Stimulated activated CD4-positive, alpha-beta T cell treated with anti-CD3 and anti-CD28 coated beads, Interleukin-1b, Interleukin-23, amount 100 ng/mL, for 1 hour (primary cell): ENCODE measurements around the gene PDE4D.

Source experiments
- DNase-seq, 2 donors: peaks; one replicate each; pipeline ENCODE4 v3.0.0-alpha.2; 2020; ENCODE audit warnings: low read depth in 2 of 2

The PDE4D gene

GRCh38 chr5:59257488-59258400 is 635.8 kb downstream of the PDE4D start:
- no peak for DNase-seq

DNA sequence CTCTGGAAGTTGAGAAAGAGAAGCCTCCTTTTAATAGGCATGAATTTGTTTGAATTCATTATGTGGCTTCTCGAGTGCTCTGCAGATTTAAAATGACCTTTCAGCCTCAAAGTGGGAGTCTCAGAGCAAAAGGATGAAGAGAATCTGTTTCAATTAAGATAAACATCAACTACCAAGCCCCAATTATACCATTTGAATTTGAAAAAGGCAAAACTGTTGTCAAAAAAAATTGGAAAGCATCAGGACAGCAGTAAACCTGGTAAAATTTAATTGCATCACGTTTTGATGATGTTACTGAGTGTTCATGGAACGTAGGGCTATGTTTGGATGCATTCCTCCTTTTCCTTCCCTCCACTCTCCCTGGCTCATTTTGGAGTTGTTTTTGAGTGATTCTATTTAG is 637.2 kb downstream of the PDE4D start:
- no peak for DNase-seq

DNA sequence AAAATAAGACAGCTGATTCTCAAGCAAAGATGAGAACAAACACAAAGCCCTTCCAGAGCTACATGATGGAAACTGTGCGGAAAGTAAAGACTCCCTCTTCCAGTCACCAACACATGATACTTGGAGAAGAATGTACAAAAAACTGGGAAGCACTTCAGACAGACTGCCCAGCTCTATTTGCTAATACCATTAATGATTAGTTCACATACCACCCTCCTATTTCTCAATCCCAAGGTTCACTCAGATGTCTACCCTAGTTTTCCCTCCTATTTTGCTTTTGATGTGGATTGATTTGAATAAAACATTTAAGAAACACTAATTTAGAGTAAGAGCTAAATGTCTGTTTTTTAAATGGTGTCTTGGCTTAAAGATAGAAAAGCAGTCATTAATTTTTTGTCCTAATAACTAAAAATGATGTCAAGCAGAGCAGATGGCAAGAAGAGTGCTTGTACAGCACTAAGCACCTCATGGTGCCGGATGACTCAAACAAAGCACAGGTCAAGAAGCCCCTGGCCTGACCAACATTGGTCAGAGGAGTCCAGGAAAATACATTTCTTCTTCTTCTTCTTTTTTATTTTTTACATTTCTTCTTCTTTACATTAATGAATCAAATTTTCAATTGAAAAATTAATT is 639.4 kb downstream of the PDE4D start:
- no peak for DNase-seq

GRCh38 chr5:59253625-59254024 is 639.9 kb downstream of the PDE4D start:
- no peak for DNase-seq

GRCh38 chr5:59251627-59252026 is 641.9 kb downstream of the PDE4D start:
- DNase-seq = no peak

DNA sequence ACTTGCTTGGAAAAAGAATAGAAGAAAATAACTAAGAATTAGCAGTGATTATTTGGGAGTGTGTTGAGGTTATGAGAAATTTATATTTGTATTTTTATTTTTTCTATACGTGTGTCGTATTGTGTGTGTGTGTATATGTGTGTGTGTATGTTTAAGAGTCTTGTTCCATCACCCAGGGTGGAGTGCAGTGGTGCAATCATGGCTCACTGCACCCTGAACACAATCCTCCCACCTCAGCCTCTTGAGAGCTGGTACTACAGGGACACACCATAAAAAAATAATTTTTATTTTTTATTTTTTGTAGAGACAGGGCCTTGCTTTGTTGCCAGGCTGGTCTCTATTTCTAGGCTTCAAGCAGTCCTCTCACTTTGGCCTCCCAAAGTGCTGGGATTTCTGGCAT is 643.8 kb downstream of the PDE4D start:
- DNase-seq = no peak

DNA sequence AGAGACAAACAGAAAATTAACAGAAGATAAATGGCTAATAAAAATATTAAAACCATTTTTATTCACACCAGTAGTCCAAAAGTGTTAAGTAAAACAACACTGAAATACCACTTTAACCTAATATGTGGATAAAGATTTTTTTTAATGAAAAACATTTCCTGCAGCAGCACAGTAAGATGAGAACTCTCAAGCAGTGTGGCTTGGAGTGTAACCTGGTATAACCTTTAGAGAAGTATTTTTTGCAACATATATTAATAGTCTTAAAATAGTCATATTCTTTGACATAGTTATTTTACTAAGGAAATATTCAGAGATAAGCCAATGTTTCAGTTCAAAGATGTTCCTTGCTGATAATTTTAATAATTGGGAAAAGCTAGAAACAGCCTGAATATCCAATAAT is 644.4 kb downstream of the PDE4D start:
- no peak for DNase-seq

DNA sequence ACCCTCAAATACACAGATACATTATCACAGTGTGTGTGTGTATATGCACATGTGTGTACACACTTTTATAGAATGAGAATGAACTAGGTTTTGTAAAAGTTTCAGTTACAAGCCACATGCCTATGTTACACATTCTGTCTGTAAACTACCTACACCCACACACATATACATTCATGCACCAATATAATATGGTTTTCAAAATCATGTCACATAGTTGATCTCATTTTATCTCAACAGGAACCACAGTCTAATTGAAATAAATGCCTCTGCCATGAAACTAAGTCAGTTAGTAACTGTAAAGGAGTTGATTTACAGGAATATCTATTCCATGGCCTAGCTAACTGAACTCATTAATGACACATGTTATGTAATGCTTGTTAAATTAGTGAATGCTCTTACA is 646.6 kb downstream of the PDE4D start:
- no peak for DNase-seq

DNA sequence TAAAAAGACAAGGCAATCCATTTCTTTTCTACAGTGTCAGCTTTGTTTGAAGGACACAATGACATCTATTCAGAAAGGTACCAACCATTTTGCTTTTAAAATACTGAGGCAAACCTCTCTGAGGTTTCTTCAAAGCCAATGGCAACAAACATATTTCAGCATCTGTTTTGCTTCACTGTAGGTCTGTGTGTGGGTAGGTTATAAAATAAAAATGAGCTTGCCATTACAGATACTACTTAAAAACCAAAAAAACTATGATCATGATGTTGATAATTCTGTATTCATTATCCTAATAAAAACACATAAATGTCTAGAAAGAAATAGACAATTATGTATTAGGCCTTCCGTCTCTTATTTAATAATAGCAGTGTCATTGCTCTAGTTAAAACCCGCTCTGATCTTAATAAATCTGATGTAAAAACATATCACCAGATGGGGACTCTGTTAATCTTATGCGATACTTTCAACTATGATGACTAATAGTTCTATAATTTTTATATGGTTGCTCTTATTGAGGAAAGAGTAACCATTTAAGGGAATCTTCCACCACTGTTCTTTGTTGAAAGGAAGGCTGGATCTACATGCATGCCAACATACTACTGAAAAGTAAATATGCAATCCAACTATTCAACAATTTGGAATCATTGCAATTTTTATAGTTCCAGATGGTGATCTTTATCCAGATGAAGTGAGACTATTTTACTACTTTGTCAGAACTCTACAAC is 647.2 kb downstream of the PDE4D start:
- DNase-seq = no peak

DNA sequence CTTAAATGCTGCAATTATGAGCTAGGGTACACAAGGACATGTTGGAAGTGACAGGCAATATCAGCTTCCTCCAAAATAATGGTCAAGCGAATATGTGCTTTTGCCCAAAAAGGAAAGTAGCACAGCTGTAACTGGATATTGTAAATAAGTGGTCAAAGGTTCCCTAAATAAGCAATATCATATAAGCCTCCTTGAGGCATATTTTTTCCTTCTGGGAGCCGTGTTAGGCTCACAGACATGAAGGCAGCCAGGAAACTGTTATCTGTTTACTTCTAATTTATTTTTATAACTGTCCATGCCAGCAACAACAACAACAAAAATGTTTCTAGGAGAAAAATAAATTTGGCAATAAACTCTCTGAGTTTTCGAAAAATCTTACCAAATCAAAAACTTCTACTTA is 648.3 kb downstream of the PDE4D start:
- DNase-seq = no peak

DNA sequence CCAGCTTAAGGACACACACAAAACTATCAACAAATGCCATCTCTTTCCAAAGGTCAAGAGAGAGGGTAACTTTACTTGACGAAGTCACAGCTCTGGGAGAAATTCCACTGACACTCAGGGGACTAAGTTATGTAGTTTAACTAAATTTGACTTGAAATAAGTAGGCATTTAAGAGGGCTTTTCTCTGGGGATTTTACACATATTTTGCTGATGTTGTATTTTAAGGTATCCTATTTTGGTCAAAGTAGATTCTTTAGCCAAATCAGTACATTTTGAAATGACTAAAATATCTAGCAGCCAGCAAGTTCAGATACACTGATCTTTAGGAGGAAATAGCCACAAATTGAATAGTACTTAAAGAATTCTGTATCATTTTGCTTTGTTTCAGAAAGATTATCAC is 652.0 kb downstream of the PDE4D start:
- no peak for DNase-seq

DNA sequence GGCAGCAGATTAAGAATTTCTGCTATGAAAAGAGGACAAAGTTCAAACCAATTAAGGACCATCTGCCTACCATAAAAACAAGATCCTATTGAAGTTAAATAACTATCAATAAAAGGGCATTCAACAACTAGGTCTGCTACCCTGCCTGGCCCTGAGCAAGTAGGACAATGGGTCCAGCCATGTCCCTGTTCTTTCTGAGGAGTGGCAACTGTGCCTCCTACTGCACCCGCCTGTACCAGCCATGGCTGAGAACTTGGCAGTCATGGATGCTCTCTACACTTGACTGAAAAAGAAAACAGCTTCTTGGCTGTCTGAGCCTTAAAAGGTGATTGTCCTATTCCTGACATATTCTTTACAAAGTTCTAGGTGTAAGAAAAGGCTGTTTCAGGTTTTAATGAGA is 652.4 kb downstream of the PDE4D start:
- DNase-seq = no peak

GRCh38 chr5:59238126-59238902 is 655.2 kb downstream of the PDE4D start:
- no peak for DNase-seq

GRCh38 chr5:59236986-59237385 is 656.5 kb downstream of the PDE4D start:
- DNase-seq = no peak

GRCh38 chr5:59236448-59236847 is 657.1 kb downstream of the PDE4D start:
- no peak for DNase-seq

GRCh38 chr5:59234236-59234635 is 659.3 kb downstream of the PDE4D start:
- no peak for DNase-seq

- DNase-seq = no peak
Observed at GRCh38 chr5:59231221-59231931, 662.1 kb downstream of the PDE4D start.

GRCh38 chr5:59222687-59223511 is 670.6 kb downstream of the PDE4D start:
- DNase-seq = no peak

- DNase-seq = no peak
Observed at GRCh38 chr5:59221769-59222168, 671.8 kb downstream of the PDE4D start.

DNA sequence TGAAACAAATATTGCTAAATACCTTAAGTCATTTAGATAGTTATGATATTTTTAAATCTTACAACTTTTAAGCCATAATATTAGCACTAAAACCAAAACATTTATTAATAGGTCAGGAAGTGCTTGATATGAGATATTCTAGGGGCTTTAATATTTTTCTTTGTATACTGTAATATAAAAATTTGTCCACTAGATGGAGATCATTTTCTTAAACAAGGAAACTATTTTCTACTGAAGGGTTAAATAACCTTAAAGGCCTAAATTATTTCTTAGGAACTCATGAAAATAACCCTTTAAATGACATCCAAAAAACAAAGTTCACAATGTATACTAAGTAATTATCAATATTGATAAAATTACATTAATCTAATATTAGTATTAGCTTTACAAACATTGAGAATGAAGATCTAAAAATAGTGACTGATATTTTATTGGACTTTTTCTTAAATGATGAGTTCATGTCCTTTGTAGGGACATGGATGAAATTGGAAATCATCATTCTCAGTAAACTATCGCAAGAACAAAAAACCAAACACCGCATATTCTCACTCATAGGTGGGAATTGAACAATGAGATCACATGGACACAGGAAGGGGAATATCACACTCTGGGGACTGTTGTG is 675.0 kb downstream of the PDE4D start:
- DNase-seq = no peak
